ENCODE data around the gene SPC25. TPM values are rescaled to one million over a fixed set of nuclear protein-coding genes. Genes with fewer than 3 reads are reported as not detected.

The SPC25 gene
- total and polyA plus RNA-seq, 2 of the 13 experiments (the other 11 are each of a cell fraction or from before 2014, with no cell fraction given), result 11.3 to 26.5 TPM

DNA sequence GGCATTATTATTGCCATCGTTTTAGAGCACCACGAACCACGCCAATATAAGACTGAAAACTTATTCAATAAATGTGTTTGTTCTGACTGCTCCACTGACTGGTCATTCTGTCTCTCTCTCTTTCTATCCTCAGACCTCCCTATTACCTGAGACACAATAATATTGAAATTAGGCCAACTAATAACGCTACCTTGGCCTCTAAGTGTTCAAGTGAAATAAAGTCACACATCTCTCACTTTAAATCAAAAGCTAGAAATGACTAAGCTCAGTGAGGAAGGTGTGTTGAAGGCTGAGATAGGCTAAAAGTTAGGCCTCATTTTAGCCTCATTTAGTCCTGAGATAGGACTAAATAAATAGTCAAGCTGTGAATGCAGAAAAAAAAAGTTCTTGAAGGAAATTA lies 49.7 kb upstream of the SPC25 start:
- ChIA-PET POLR2A (no interaction called here), CTCF (ENCODE audit: low intra/inter-chr PET ratio, low total read pairs) (no interaction called here)
- DNase-seq (ENCODE audit: low spot score) (no peak), ATAC-seq (no peak), FAIRE-seq (no peak)
- Histone ChIP-seq H4K20me1 (ENCODE audit: insufficient read depth, low read length) (no peaks in the 10 kb centered on the region), H3K4me2 (ENCODE audit: low read depth, low read length) (no peak overlapping the region), H2AFZ (ENCODE audit: low read length) (no peak overlapping the region), H3K79me2 (ENCODE audit: insufficient read depth, low read length) (no peaks in the 10 kb centered on the region), H3K27ac (ENCODE audit: extremely low read length, insufficient read depth, low read length) (no peak overlapping the region), H3K9ac (ENCODE audit: insufficient read depth, low read depth, low read length) (no peak overlapping the region), H3K27me3 (ENCODE audit: control insufficient read depth in 1 of 2, insufficient read depth in 2 of 2, low read length in 2 of 2) (peaks cover 0 to 13% of the 10 kb centered on the region in 2 experiments; a peak in 2 of 5 replicates), H3K4me3 (replicated peaks in 1 of 3; ENCODE audit: insufficient read depth in 1 of 3, low read depth in 2 of 3, low read length in 3 of 3) (no peak overlapping the region), H3K4me1 (ENCODE audit: insufficient read depth, low read length) (no peaks in the 10 kb centered on the region), H3K9me3 (ENCODE audit: low read length) (no peaks in the 10 kb centered on the region), H3K36me3 (replicated peaks in 1 of 2; ENCODE audit: control insufficient read depth in 1 of 2, insufficient read depth in 2 of 2, low read length in 2 of 2) (no peaks in the 10 kb centered on the region)
- 27% methylated on average over 4 of the region's 4 CpGs for WGBS (ENCODE audit: low lambda C conversion rate)
- intact Hi-C loops (cut with micrococcal nuclease; ENCODE audit: unreplicated experiment) (no loop called here), in situ Hi-C loops (cut with HindIII; ENCODE audit: extremely low pct_ligation_motif_present, low pct_unique_long_range_greater_than_20kb) (no loop called here)
- no TSS peak for BruUV-seq (replicated peaks)
- TF ChIP-seq HIVEP1 (CRISPR knock-in tag; IDR thresholded peaks at IDR 0.05) (no peak), ZBTB42 (CRISPR knock-in tag; IDR thresholded peaks at IDR 0.05) (no peak), CCDC6 (CRISPR knock-in tag; IDR thresholded peaks at IDR 0.05) (no peak), ARID2 (CRISPR knock-in tag; IDR thresholded peaks at IDR 0.05; ENCODE audit: borderline replicate concordance) (no peak), GABPA (IDR thresholded peaks at IDR 0.05; ENCODE audit: low read depth, low read length) (no peak), GABPA (CRISPR knock-in tag; IDR thresholded peaks at IDR 0.05; ENCODE audit: low read depth) (no peak), JUND (CRISPR knock-in tag; IDR thresholded peaks at IDR 0.05) (no peak), FOXP1 (IDR thresholded peaks at IDR 0.05) (no peak), FOXP1 (CRISPR knock-in tag; IDR thresholded peaks at IDR 0.05) (no peak), POLR2A (IDR thresholded peaks at IDR 0.05; ENCODE audit: insufficient read depth in 1 of 2, low read depth in 2 of 2, low read length in 2 of 2) (no peak), U2AF1 (optimal IDR thresholded peaks at IDR 0.05; ENCODE audit: low read depth, low read length) (no peak)
- TF ChIP-seq, protein P1, sequence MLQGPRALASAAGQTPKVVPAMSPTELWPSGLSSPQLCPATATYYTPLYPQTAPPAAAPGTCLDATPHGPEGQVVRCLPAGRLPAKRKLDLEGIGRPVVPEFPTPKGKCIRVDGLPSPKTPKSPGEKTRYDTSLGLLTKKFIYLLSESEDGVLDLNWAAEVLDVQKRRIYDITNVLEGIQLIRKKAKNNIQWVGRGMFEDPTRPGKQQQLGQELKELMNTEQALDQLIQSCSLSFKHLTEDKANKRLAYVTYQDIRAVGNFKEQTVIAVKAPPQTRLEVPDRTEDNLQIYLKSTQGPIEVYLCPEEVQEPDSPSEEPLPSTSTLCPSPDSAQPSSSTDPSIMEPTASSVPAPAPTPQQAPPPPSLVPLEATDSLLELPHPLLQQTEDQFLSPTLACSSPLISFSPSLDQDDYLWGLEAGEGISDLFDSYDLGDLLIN (CRISPR knock-in tag; IDR thresholded peaks at IDR 0.05; ENCODE audit: borderline replicate concordance), result no peak
- TF ChIP-seq, protein P2, sequence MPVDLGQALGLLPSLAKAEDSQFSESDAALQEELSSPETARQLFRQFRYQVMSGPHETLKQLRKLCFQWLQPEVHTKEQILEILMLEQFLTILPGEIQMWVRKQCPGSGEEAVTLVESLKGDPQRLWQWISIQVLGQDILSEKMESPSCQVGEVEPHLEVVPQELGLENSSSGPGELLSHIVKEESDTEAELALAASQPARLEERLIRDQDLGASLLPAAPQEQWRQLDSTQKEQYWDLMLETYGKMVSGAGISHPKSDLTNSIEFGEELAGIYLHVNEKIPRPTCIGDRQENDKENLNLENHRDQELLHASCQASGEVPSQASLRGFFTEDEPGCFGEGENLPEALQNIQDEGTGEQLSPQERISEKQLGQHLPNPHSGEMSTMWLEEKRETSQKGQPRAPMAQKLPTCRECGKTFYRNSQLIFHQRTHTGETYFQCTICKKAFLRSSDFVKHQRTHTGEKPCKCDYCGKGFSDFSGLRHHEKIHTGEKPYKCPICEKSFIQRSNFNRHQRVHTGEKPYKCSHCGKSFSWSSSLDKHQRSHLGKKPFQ (CRISPR knock-in tag; IDR thresholded peaks at IDR 0.05; ENCODE audit: insufficient replicate concordance), result no peak
- TF ChIP-seq, protein P3, sequence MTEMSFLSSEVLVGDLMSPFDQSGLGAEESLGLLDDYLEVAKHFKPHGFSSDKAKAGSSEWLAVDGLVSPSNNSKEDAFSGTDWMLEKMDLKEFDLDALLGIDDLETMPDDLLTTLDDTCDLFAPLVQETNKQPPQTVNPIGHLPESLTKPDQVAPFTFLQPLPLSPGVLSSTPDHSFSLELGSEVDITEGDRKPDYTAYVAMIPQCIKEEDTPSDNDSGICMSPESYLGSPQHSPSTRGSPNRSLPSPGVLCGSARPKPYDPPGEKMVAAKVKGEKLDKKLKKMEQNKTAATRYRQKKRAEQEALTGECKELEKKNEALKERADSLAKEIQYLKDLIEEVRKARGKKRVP (CRISPR knock-in tag; IDR thresholded peaks at IDR 0.05), result no peak
- TF ChIP-seq, protein P4, sequence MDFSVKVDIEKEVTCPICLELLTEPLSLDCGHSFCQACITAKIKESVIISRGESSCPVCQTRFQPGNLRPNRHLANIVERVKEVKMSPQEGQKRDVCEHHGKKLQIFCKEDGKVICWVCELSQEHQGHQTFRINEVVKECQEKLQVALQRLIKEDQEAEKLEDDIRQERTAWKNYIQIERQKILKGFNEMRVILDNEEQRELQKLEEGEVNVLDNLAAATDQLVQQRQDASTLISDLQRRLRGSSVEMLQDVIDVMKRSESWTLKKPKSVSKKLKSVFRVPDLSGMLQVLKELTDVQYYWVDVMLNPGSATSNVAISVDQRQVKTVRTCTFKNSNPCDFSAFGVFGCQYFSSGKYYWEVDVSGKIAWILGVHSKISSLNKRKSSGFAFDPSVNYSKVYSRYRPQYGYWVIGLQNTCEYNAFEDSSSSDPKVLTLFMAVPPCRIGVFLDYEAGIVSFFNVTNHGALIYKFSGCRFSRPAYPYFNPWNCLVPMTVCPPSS (IDR thresholded peaks at IDR 0.05), result no peak

All from HepG2 (cell line).